ENCODE measurements around the gene CR1L.

The CR1L gene

GRCh38 chr1:207646171-207646570 is 1.2 kb downstream of the CR1L start:
- no peak for TF ChIP-seq GATA2 (IDR thresholded peaks at IDR 0.05; ENCODE audit: low read depth, low read length)
- no peak for TF ChIP-seq GATA3 (IDR thresholded peaks at IDR 0.05; ENCODE audit: low read depth, low read length)

DNA sequence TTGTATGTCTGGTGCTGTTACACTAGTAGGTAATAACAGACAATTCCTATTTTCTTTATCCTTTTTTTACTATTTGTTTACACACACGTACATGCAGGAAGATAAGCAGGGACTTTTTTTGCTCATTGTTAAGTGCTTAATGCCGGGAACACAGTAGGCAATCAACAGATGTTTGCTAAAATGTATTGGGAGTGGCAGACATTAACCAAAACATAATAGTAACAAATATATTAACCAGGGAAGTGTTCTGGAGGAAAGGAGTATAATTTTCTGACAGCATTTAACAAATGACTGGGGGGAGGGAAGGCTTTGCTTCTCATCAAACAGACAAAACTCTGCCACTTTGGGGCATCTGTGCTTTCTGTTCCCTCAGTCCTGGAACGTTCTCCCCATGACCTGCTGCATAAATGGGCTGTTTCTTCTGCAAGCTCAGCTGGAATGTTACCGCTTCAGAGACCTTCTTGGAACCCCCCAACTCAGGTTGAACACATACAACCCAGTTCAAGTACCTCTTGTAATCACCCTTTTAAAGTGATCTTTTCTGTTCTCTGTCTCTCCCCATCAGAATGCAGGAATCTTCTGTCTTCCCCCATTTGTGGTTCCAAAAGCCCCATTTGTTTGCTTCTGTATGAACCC is 2.1 kb downstream of the CR1L start:
- no peak for TF ChIP-seq GATA2 (IDR thresholded peaks at IDR 0.05; ENCODE audit: low read depth, low read length)
- no peak for TF ChIP-seq GATA3 (IDR thresholded peaks at IDR 0.05; ENCODE audit: low read depth, low read length)

- no peak for TF ChIP-seq GATA2 (IDR thresholded peaks at IDR 0.05; ENCODE audit: low read depth, low read length)
- no peak for TF ChIP-seq GATA3 (IDR thresholded peaks at IDR 0.05; ENCODE audit: low read depth, low read length)
Measured at GRCh38 chr1:207647671-207648333, 2.9 kb downstream of the CR1L start.

GRCh38 chr1:207648334-207649209 is 3.6 kb downstream of the CR1L start:
- TF ChIP-seq GATA2 (IDR thresholded peaks at IDR 0.05; ENCODE audit: low read depth, low read length) (no peak), GATA3 (IDR thresholded peaks at IDR 0.05; ENCODE audit: low read depth, low read length) (no peak)

DNA sequence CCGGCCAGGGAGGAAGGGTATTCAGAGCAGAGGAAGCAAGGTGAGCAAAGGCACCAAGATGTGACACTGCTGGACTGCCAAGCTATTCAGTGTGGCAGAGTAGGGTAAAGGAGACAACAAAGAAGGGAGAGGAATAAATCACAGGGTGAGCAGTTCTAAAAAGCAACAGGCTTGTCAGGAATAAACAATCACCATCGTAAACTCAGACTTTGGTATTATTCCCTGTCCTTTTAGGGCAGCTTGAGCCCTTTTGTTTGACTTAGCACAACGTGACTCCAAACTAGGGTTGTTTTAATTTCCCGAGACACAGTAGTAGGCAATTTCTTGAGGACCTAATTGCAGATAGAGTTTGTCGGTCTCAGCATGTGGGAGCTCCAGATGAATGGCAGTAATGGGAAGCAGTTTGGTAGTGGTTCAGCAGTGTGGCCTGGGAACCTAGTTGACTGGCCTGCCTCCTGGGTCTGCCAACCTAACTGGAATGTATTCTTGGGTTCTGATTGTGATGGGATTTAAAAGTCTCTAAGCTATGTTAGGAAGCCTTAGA is 4.3 kb downstream of the CR1L start:
- no peak for TF ChIP-seq GATA2 (IDR thresholded peaks at IDR 0.05; ENCODE audit: low read depth, low read length)
- TF ChIP-seq GATA3 (IDR thresholded peaks at IDR 0.05; ENCODE audit: low read depth, low read length), result no peak

DNA sequence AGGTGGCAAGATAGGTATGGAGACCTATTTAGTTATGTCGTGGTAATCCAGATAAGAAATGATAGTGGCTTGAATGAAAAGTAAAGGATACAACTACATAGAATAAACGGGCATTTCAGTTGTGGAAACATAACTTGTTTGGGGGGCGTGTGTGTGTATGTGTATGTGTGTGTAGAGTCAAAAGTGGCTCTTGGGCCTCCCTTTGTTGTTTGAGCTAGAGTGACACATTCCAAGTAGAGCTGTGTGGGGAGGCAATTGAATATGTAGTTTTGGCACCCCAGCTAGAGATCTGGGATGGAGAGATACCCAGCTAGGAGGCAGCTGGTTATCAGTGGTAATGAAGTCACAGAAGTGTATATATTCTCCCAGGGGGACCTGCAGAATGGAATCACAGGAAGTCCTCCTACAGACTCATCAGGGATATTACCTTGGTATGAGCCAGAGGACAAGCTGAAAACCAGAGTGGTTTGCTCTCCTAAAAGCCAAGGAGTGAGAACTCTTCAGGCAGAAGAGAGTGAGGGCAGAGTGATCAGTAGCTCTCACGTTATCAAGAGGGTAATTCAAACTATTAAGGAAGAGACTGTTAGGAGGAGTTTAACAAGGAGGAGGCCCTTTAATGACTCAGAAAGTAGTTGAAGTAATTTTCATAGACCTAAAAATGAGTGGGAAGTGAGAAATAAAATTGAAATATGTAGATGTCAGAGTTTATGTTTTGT is 5.1 kb downstream of the CR1L start:
- no peak for TF ChIP-seq GATA2 (IDR thresholded peaks at IDR 0.05; ENCODE audit: low read depth, low read length)
- TF ChIP-seq GATA3 (IDR thresholded peaks at IDR 0.05; ENCODE audit: low read depth, low read length), result no peak

- TF ChIP-seq GATA3 (IDR thresholded peaks at IDR 0.05; ENCODE audit: low read depth, low read length) (no peak), GATA2 (IDR thresholded peaks at IDR 0.05; ENCODE audit: low read depth, low read length) (no peak)
Measured at GRCh38 chr1:207651583-207651982, 6.7 kb downstream of the CR1L start.

- TF ChIP-seq GATA2 (IDR thresholded peaks at IDR 0.05; ENCODE audit: low read depth, low read length), result no peak
- TF ChIP-seq GATA3 (IDR thresholded peaks at IDR 0.05; ENCODE audit: low read depth, low read length), result no peak
Measured at GRCh38 chr1:207654320-207654719, 9.4 kb downstream of the CR1L start.

DNA sequence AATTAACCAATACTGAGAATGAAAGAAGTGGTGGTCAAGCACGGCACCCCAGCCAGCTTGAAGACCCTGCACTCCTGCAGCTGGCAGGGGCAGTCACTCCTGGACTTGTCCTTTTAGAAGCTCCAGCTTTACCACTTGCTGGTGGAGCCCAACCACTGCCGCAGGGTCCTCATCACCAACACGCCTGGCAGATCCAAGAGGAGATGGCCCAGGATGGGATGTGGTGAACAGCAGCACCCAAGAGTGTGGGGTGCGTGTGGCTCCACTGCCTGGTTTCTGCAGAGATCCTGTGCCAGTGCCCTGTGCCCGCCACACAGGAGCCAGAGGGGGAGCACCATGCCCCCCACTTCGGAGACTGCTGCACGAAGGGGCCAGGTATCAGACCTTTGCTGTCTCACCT is 13.5 kb downstream of the CR1L start:
- TF ChIP-seq GATA3 (IDR thresholded peaks at IDR 0.05; ENCODE audit: low read depth, low read length), result no peak
- TF ChIP-seq GATA2 (IDR thresholded peaks at IDR 0.05; ENCODE audit: low read depth, low read length), result no peak

GRCh38 chr1:207658904-207659485 is 14.1 kb downstream of the CR1L start:
- TF ChIP-seq GATA3 (IDR thresholded peaks at IDR 0.05; ENCODE audit: low read depth, low read length) (no peak), GATA2 (IDR thresholded peaks at IDR 0.05; ENCODE audit: low read depth, low read length) (no peak)

GRCh38 chr1:207659545-207660153 is 14.7 kb downstream of the CR1L start:
- TF ChIP-seq GATA3 (IDR thresholded peaks at IDR 0.05; ENCODE audit: low read depth, low read length), result no peak
- TF ChIP-seq GATA2 (IDR thresholded peaks at IDR 0.05; ENCODE audit: low read depth, low read length), result no peak

DNA sequence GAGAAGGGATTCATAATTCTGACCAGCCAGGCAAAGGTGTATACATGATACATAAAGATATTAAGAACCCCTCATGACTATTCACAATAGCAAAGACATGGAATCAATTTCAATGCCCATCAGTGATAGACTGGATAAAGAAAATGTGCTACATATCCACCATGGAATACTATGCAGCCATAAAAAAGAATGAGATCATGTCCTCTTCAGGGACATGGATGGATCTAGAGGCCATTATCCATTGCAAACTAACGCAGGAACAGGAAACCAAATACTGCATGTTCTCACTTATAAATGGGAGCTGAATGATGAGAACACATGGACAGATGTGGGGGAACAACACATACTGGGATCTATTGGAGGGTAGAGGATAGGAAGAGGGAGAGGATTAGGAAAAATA is 21.4 kb downstream of the CR1L start:
- no peak for TF ChIP-seq GATA3 (IDR thresholded peaks at IDR 0.05; ENCODE audit: low read depth, low read length)
- TF ChIP-seq GATA2 (IDR thresholded peaks at IDR 0.05; ENCODE audit: low read depth, low read length), result no peak

DNA sequence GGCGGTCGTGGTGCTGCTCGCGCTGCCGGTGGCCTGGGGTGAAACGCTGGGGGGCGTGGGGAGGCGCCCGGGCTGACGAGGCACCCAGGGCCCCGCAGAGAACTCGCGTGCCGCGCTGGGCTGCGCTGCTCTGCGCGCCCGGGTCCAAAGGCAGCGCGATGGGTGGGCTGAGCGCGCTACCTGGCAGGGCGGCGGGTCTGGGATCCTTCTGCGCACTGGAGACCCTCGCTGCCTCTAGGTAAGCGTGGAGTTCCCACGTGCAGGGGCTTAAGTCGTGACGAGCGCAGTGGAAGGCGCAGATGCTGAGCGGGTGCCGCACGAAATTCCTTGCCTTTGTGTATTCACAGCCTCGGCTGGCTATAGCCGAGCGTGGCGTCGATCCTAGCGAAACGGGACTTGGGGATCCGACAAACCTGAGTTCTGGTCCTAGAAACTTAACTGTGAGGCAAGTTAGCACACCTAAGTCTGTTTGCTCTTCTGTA is 24.6 kb downstream of the CR1L start:
- no peak for TF ChIP-seq GATA3 (IDR thresholded peaks at IDR 0.05; ENCODE audit: low read depth, low read length)
- TF ChIP-seq GATA2 (IDR thresholded peaks at IDR 0.05; ENCODE audit: low read depth, low read length), result no peak

Measured in SH-SY5Y (cell line).